OCI-LY1 (cell line): ENCODE measurements around the gene INPP4A.

Experiments used
- EZH2 ChIP-seq: fragments of 200-600 bp; sonication (generic), shearing (Covaris generic); IDR thresholded peaks from 2 replicates; pipeline ENCODE4 v1.8.0; 2017; ENCODE audit warnings: borderline replicate concordance, mixed run types, mild to moderate bottlenecking, antibody characterized with exemption, low read length, moderate library complexity, mixed read lengths
- TF ChIP-seq, protein P1 (sequence below): fragments of 200-600 bp; sonication (generic), shearing (Covaris generic); IDR thresholded peaks from 2 replicates; pipeline ENCODE4 v1.5.1; 2017; ENCODE audit warnings: mild to moderate bottlenecking, antibody characterized with exemption, low read length, moderate library complexity, mixed read lengths

DNA sequence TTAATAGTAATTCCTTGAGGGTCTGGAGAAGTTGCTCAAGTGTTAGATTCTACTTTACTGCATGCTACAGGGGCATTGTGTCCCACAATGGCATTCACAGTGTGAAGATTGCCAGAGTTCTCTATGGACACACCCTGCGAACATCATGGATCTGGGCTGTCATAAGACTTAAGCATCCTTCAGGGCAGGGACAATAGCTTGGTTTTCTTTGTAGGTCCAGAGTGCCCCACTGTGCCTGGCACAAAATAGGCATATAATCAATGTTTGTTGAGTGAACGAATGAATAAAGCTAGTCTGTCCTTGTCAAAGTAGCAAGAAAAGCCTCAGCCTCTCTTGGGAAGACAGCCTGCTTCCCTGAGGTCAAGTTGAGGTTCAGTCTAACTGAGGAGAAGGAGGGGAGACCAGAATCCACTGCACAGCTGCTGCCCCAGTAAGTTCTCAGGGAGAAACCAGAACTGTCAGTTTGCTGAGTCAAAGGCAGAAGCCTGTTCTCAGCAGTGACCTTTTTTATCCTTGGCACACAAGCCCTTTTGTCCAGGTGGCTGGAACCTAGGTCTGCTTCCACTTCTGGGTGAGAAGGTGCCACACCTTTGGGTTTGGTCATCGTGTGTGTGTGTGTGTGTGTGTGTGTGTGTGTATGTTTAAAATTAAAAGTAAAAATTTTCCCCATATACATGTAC lies 15.0 kb downstream of the INPP4A start:
- TF ChIP-seq, protein P1, sequence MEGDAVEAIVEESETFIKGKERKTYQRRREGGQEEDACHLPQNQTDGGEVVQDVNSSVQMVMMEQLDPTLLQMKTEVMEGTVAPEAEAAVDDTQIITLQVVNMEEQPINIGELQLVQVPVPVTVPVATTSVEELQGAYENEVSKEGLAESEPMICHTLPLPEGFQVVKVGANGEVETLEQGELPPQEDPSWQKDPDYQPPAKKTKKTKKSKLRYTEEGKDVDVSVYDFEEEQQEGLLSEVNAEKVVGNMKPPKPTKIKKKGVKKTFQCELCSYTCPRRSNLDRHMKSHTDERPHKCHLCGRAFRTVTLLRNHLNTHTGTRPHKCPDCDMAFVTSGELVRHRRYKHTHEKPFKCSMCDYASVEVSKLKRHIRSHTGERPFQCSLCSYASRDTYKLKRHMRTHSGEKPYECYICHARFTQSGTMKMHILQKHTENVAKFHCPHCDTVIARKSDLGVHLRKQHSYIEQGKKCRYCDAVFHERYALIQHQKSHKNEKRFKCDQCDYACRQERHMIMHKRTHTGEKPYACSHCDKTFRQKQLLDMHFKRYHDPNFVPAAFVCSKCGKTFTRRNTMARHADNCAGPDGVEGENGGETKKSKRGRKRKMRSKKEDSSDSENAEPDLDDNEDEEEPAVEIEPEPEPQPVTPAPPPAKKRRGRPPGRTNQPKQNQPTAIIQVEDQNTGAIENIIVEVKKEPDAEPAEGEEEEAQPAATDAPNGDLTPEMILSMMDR, result no peak
- no peak for TF ChIP-seq EZH2
